Endothelial cell of umbilical vein (primary cell): ENCODE data around the gene LRP1B. TPM values are rescaled to one million over a fixed set of nuclear protein-coding genes. Genes with fewer than 3 reads are reported as not detected.

ENCODE experiments used
- BruUV-seq: library from RNA; stranded (reverse); fragments of 400-500 nt; replicated peaks from 2 replicates; lab custom pipeline; 2021; lab: Mats Ljungman, UMichigan
- CTCF ChIA-PET: fragments of 300-600, 350-600 bp; sonication (Branson Sonifier 250); formaldehyde crosslinking; loops from one replicate; lab custom pipeline; 2021; ENCODE audit warnings: antibody characterized with exemption, inconsistent platforms; lab: Charles Lee
- POLR2A ChIA-PET: fragments of 300-600, 350-600 bp; sonication (Branson Sonifier 250); formaldehyde crosslinking; loops from one replicate; lab custom pipeline; 2021; ENCODE audit warnings: antibody characterized with exemption, inconsistent platforms; lab: Charles Lee
- DNase-seq: peaks from one replicate; pipeline ENCODE4 v3.0.0-alpha.2; 2011; ENCODE audit warnings: low read depth, low spot score
- FAIRE-seq: peaks from 2 replicates; lab custom pipeline; 2011; peaks lifted over from hg19 to GRCh38; lab: Jason Lieb, UNC
- H2AFZ ChIP-seq: 2 replicates; pipeline ENCODE4 v1.6.0; 2012; ENCODE audit warnings: low read depth, low read length, control low read depth, inconsistent platforms
- H3K27ac ChIP-seq: 2 replicates; pipeline ENCODE4 v1.5.1; 2011; ENCODE audit warnings: low read depth, mild to moderate bottlenecking, control low read depth, low read length, moderate library complexity; ENCODE audit not compliant: insufficient read depth
- H3K27me3 ChIP-seq, 2 experiments: 2 replicates each; pipeline versions ENCODE4 v1.6.0 to v1.6.1; 2011; ENCODE audit warnings: low read length in 2 of 2, mixed read lengths in 1 of 2; ENCODE audit not compliant: control insufficient read depth in 2 of 2, insufficient read depth in 2 of 2
- H3K36me3 ChIP-seq, 2 experiments: 2 replicates in 1 of 2; 3 replicates in 1 of 2; pipeline ENCODE4 v1.5.1; 2011; ENCODE audit warnings: low read length in 2 of 2, mild to moderate bottlenecking in 1 of 2, moderate library complexity in 1 of 2; ENCODE audit not compliant: control insufficient read depth in 2 of 2, insufficient read depth in 2 of 2; ENCODE audit errors: extremely low read depth in 1 of 2
- H3K4me1 ChIP-seq: 3 replicates; pipeline ENCODE4 v1.5.1; 2011; ENCODE audit warnings: mild to moderate bottlenecking, low read length; ENCODE audit not compliant: control insufficient read depth, insufficient read depth; ENCODE audit errors: extremely low read depth
- H3K4me2 ChIP-seq: 2 replicates; pipeline ENCODE4 v1.6.1; 2011; ENCODE audit warnings: low read length, control low read depth, mixed read lengths; ENCODE audit not compliant: insufficient read depth
- H3K4me3 ChIP-seq, 3 experiments: fragments of 200-600 bp in 1 of 3; sonication (generic), shearing (Covaris generic) in 1 of 3; replicated peaks in 1 of 3; 2 replicates each; pipeline ENCODE4 v1.5.1; 2011 to 2016; ENCODE audit warnings: control low read depth in 3 of 3, low read length in 3 of 3, mild to moderate bottlenecking in 2 of 3, inconsistent platforms in 1 of 3, low read depth in 1 of 3, moderate library complexity in 1 of 3; ENCODE audit not compliant: insufficient read depth in 1 of 3
- H3K79me2 ChIP-seq: 2 replicates; pipeline ENCODE4 v1.6.0; 2012; ENCODE audit warnings: low read length, inconsistent platforms; ENCODE audit not compliant: control insufficient read depth, insufficient read depth
- H3K9ac ChIP-seq: replicated peaks from 2 replicates; pipeline ENCODE3; 2011; ENCODE audit warnings: low read length, control low read depth; ENCODE audit not compliant: insufficient read depth; ENCODE audit errors: extremely low read depth
- H3K9me1 ChIP-seq: replicated peaks from 3 replicates; pipeline ENCODE4 v1.6.0; 2011; ENCODE audit warnings: mild to moderate bottlenecking, low read length; ENCODE audit not compliant: control insufficient read depth, insufficient read depth; ENCODE audit errors: extremely low read depth
- H3K9me3 ChIP-seq: replicated peaks from 2 replicates; pipeline ENCODE4 v1.5.1; 2012; ENCODE audit warnings: low read length, inconsistent platforms; ENCODE audit not compliant: control insufficient read depth, insufficient read depth
- H4K20me1 ChIP-seq: replicated peaks from 2 replicates; pipeline ENCODE3; 2011; ENCODE audit warnings: mild to moderate bottlenecking, low read length; ENCODE audit not compliant: control insufficient read depth, insufficient read depth; ENCODE audit errors: extremely low read depth
- CTCF ChIP-seq, 2 donors: IDR thresholded peaks; 1 replicate in 1 of 2; 2 replicates in 1 of 2; pipeline ENCODE4 v1.5.1; 2011; ENCODE audit warnings: low read length in 2 of 2, mild to moderate bottlenecking in 2 of 2, moderate library complexity in 2 of 2, control low read depth in 1 of 2, inconsistent platforms in 1 of 2, low read depth in 1 of 2; ENCODE audit not compliant: insufficient read depth in 1 of 2; ENCODE audit errors: extremely low read depth in 1 of 2
- EZH2 ChIP-seq: IDR thresholded peaks from 2 replicates; pipeline ENCODE4 v1.6.1; 2012; ENCODE audit warnings: borderline replicate concordance, low read depth, mild to moderate bottlenecking, moderate library complexity, low read length, inconsistent platforms; ENCODE audit not compliant: severe bottlenecking
- FOS ChIP-seq: IDR thresholded peaks from 2 replicates; pipeline ENCODE4 v1.6.1; 2011; ENCODE audit warnings: mild to moderate bottlenecking, low read length, moderate library complexity, borderline replicate concordance; ENCODE audit not compliant: insufficient read depth
- GATA2 ChIP-seq: IDR thresholded peaks from 2 replicates; pipeline ENCODE4 v1.7.0; 2011; ENCODE audit warnings: low read depth, mild to moderate bottlenecking, moderate library complexity, mixed read lengths, low read length; ENCODE audit not compliant: insufficient read length, insufficient read depth
- JUN ChIP-seq: IDR thresholded peaks from 2 replicates; pipeline ENCODE4 v1.6.1; 2011; ENCODE audit warnings: borderline replicate concordance, low read depth; ENCODE audit not compliant: insufficient read length, insufficient read depth
- MYC ChIP-seq: IDR thresholded peaks from one replicate; pipeline ENCODE4 v1.6.1; 2011; ENCODE audit warnings: mild to moderate bottlenecking, low read depth, low read length
- POLR2A ChIP-seq: IDR thresholded peaks from 2 replicates; pipeline ENCODE4 v1.6.1; 2012; ENCODE audit warnings: low read depth, mild to moderate bottlenecking, control low read depth, low read length
- POLR2AphosphoS5 ChIP-seq: IDR thresholded peaks from 2 replicates; pipeline ENCODE4 v1.6.1; 2012; ENCODE audit warnings: low read depth, mild to moderate bottlenecking, control low read depth, low read length, moderate library complexity; ENCODE audit not compliant: insufficient read depth
- dilution Hi-C: fragments of 300-500 bp; cut with MboI; formaldehyde crosslinking; loops from one replicate; pipeline ENCODE4 v1.15.0; 2019; ENCODE audit warnings: low sequenced_read_pairs; ENCODE audit not compliant: extremely low pct_ligation_motif_present
- intact Hi-C: fragments of 100-400 bp; cut with micrococcal nuclease; formaldehyde crosslinking; loops from one replicate; pipeline ENCODE4 v1.10.0; 2022
- polyA plus RNA-seq, 4 experiments: library from polyadenylated mRNA; depleted of rRNA in 3 of 4; stranded (reverse) in 3 of 4; unstranded in 1 of 4; fragments of >200 nt; gene quantifications; 2 replicates each; pipeline versions ENCODE4 v1.2.1 to v1.2.3, GENCODE V29; 2011 to 2012; ENCODE audit warnings: missing spikeins in 1 of 4
- total RNA-seq: library from RNA; stranded (reverse); gene quantifications from 2 replicates; pipeline ENCODE4 v1.2.3, GENCODE V29; 2021
- TF ChIP-seq, protein P1 (sequence below): IDR thresholded peaks from 2 replicates; pipeline ENCODE4 v1.6.1; 2011; ENCODE audit not compliant: insufficient read depth, insufficient read length

LRP1B gene
- total and polyA plus RNA-seq, 2 donors (not counting 3 experiments of a cell fraction or from before 2014, with no cell fraction given): 0.03 to 0.07 TPM

GRCh38 chr2:140808820-140809219, 1322.0 kb downstream of the LRP1B start:
- intact Hi-C loops: no loop called here
- BruUV-seq: no TSS peak

More at GRCh38 chr2:140808820-140809219, 1322.0 kb downstream of the LRP1B start:
- no peaks in the 10 kb centered on the region for H3K4me1 ChIP-seq
- POLR2A ChIA-PET: no interaction called here
- H3K27me3 ChIP-seq: no peaks in the 10 kb centered on the region
- H3K4me2 ChIP-seq: no peak overlapping the region
- no peak overlapping the region for H3K9ac ChIP-seq
- no peak for FAIRE-seq
- no peaks in the 10 kb centered on the region for H3K79me2 ChIP-seq
- H3K4me3 ChIP-seq: no peak overlapping the region
- H3K9me3 ChIP-seq: no peaks in the 10 kb centered on the region
- CTCF ChIA-PET: interaction anchor here (0.8 to 1.8 kb wide), 4 partner anchors 9 to 223 kb away, joined by 3 to 6 read pairs (median 4); no protein-coding TSS in a partner anchor
- no peaks in the 10 kb centered on the region for H3K36me3 ChIP-seq
- no peak overlapping the region for H3K27ac ChIP-seq
- H4K20me1 ChIP-seq: no peaks in the 10 kb centered on the region
- DNase-seq: peak; percentile 4
- dilution Hi-C loops: no loop called here
- no peak for TF ChIP-seq EZH2
- TF ChIP-seq FOS: no peak
- no peak for TF ChIP-seq MYC
- no peak for TF ChIP-seq JUN
- TF ChIP-seq POLR2AphosphoS5: no peak
- no peak for TF ChIP-seq POLR2A
- TF ChIP-seq CTCF (IDR thresholded peaks at IDR 0.05; ENCODE audit: extremely low read depth in 1 of 2, insufficient read depth in 1 of 2, low read depth in 1 of 2, low read length in 2 of 2): no peak
- no peak for TF ChIP-seq GATA2
- TF ChIP-seq, protein P1, sequence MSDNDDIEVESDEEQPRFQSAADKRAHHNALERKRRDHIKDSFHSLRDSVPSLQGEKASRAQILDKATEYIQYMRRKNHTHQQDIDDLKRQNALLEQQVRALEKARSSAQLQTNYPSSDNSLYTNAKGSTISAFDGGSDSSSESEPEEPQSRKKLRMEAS: no peak
- H2AFZ ChIP-seq: no peak overlapping the region
- H3K9me1 ChIP-seq: no peaks in the 10 kb centered on the region
